Tibial artery (tissue), 4 donors: ENCODE data around the gene BTRC.

Source experiments
- DNase-seq, 2 donors: peaks; one replicate each; pipeline ENCODE4 v3.0.0-alpha.2; 2019
- H3K27ac ChIP-seq, 2 donors: fragments of 200-600 bp; sonication (generic) in 1 of 2; 1 replicate in 1 of 2; 2 replicates in 1 of 2; pipeline ENCODE4 v1.5.1; 2018 to 2019; ENCODE audit warnings: mild to moderate bottlenecking in 1 of 2
- H3K27me3 ChIP-seq, 2 donors: fragments of 200-600 bp; sonication (generic) in 1 of 2; one replicate each; pipeline versions ENCODE4 v1.5.1 to v1.6.0; 2016 to 2019
- H3K36me3 ChIP-seq, 3 donors: fragments of 200-600 bp; sonication (generic) in 2 of 3; one replicate each; pipeline ENCODE4 v1.5.1; 2016 to 2019; ENCODE audit warnings: mild to moderate bottlenecking in 2 of 3
- H3K4me1 ChIP-seq, 4 donors: fragments of 200-600 bp; sonication (generic) in 2 of 4; 1 replicate in 3 of 4; 2 replicates in 1 of 4; pipeline ENCODE4 v1.5.1; 2016 to 2019
- H3K4me3 ChIP-seq, 2 donors: fragments of 200-600 bp; sonication (generic) in 1 of 2; 1 replicate in 1 of 2; 2 replicates in 1 of 2; pipeline ENCODE4 v1.5.1; 2018 to 2019; ENCODE audit warnings: mild to moderate bottlenecking in 2 of 2
- H3K9me3 ChIP-seq, 3 donors: fragments of 200-600 bp; sonication (generic) in 1 of 3; one replicate each; pipeline ENCODE4 v1.5.1; 2016 to 2019
- intact Hi-C: fragments of 100-400 bp; cut with DNase I; formaldehyde crosslinking; loops from one replicate; pipeline ENCODE4 v1.15.0; 2023; ENCODE audit warnings: low total_unique reads
- TF ChIP-seq, protein P1 (sequence below), 2 experiments: fragments of 200-600 bp in 1 of 2; fragments of 450-650 bp in 1 of 2; IDR thresholded peaks; one replicate each; pipeline ENCODE4 v1.5.1; 2017 to 2019; ENCODE audit warnings: antibody characterized with exemption in 2 of 2, mild to moderate bottlenecking in 1 of 2, moderate library complexity in 1 of 2

The BTRC gene

DNA sequence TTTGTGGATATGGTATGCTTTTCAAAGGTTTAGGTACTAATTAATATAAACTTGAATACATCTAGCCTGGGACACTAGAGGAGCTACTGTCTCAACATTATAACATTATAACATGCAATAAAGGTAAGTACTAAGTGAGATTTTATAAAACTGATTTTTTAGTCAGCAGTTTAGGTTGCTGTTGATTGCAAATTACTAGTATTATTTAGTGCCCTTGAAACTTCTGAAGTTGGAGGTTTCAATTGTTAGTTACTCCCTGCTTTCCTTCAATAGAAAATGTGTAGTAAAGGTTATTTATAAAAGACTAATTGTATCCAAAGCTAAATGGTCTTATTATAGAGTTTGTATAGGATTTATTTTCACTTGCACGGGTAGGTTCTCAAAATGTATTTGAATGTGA lies 138.8 kb downstream of the BTRC start:
- Histone ChIP-seq H3K9me3 (no peaks in the 10 kb centered on the region), H3K27ac (no peak overlapping the region), H3K27me3 (no peaks in the 10 kb centered on the region), H3K36me3 (no peaks in the 10 kb centered on the region), H3K4me1 (no peaks in the 10 kb centered on the region), H3K4me3 (no peak overlapping the region)
- intact Hi-C loops: no loop called here
- TF ChIP-seq, protein P1, sequence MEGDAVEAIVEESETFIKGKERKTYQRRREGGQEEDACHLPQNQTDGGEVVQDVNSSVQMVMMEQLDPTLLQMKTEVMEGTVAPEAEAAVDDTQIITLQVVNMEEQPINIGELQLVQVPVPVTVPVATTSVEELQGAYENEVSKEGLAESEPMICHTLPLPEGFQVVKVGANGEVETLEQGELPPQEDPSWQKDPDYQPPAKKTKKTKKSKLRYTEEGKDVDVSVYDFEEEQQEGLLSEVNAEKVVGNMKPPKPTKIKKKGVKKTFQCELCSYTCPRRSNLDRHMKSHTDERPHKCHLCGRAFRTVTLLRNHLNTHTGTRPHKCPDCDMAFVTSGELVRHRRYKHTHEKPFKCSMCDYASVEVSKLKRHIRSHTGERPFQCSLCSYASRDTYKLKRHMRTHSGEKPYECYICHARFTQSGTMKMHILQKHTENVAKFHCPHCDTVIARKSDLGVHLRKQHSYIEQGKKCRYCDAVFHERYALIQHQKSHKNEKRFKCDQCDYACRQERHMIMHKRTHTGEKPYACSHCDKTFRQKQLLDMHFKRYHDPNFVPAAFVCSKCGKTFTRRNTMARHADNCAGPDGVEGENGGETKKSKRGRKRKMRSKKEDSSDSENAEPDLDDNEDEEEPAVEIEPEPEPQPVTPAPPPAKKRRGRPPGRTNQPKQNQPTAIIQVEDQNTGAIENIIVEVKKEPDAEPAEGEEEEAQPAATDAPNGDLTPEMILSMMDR (IDR thresholded peaks at IDR 0.05): no peak
- DNase-seq: no peak

DNA sequence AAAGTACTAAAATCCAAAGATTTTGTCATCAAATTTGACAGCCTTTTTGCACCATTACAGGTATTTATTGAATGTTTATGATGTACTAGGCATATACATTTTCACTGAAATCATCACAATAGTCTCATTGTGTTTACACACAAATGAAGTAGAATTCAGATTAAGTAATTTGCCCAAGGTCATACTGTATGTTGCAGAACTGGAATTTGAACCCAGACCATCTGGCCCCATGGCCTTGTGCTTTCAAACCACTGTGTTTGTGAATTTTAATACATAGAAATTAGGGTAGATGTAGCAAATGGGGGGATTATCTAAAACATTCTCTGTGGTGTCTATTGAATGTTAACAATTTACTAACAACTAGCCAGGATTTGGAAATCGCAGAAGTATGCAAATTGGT lies 139.3 kb downstream of the BTRC start:
- H3K27ac ChIP-seq: no peak overlapping the region
- no peaks in the 10 kb centered on the region for H3K36me3 ChIP-seq
- H3K4me1 ChIP-seq: no peaks in the 10 kb centered on the region
- TF ChIP-seq, protein P1 (IDR thresholded peaks at IDR 0.05): no peak
- no peaks in the 10 kb centered on the region for H3K9me3 ChIP-seq
- no peak overlapping the region for H3K4me3 ChIP-seq
- no peak for DNase-seq
- intact Hi-C loops: no loop called here
- no peaks in the 10 kb centered on the region for H3K27me3 ChIP-seq

DNA sequence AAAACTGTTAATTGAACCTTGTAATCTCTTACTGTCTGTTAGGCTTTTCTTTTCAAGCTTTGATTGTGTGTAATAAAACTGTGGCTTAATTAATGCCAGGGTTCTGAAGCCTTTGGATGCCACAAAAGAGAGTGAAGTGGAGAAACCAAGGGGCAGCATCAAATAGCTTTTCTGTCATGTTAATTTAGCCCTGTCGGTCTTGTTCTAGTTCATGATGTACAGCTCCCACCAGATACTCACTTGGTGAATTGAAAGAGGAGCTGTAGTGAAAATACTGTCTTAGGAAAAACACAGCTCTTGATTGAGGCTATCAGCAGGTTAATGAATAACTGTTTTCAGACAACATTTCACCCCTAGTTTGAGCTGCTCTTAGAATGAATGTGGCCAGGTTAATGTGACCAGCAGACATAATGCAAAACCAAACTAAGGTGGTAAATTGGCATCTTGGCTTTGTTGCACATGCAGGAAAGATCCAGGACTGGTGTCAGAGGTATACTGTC lies 139.9 kb downstream of the BTRC start:
- no peaks in the 10 kb centered on the region for H3K27me3 ChIP-seq
- TF ChIP-seq, protein P1 (IDR thresholded peaks at IDR 0.05): no peak
- no peaks in the 10 kb centered on the region for H3K36me3 ChIP-seq
- no peaks in the 10 kb centered on the region for H3K4me1 ChIP-seq
- H3K27ac ChIP-seq: no peak overlapping the region
- intact Hi-C loops: no loop called here
- DNase-seq: no peak
- no peak overlapping the region for H3K4me3 ChIP-seq
- H3K9me3 ChIP-seq: no peaks in the 10 kb centered on the region

DNA sequence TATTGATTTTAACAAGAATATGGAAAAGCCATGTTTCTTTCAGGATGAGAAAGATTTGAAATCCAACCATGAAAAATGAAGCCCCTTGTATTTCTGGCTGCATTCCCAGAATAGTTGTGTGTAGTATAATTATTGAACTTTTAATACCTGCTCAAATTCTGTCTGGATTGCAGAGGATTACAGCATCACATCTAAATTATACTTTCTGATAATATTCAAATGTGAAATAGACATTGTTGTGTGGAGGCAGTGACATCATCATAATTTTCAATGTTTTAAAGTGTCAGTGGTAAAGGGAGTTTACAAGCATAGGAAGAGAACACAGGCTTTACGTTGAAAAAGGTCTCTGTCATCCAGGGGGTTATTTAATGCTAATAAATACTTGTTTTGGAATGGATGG lies 140.7 kb downstream of the BTRC start:
- intact Hi-C loops: no loop called here
- DNase-seq: no peak
- H3K9me3 ChIP-seq: no peaks in the 10 kb centered on the region
- no peak overlapping the region for H3K27ac ChIP-seq
- TF ChIP-seq, protein P1 (IDR thresholded peaks at IDR 0.05): no peak
- no peaks in the 10 kb centered on the region for H3K36me3 ChIP-seq
- H3K4me1 ChIP-seq: no peaks in the 10 kb centered on the region
- no peak overlapping the region for H3K4me3 ChIP-seq
- no peaks in the 10 kb centered on the region for H3K27me3 ChIP-seq

DNA sequence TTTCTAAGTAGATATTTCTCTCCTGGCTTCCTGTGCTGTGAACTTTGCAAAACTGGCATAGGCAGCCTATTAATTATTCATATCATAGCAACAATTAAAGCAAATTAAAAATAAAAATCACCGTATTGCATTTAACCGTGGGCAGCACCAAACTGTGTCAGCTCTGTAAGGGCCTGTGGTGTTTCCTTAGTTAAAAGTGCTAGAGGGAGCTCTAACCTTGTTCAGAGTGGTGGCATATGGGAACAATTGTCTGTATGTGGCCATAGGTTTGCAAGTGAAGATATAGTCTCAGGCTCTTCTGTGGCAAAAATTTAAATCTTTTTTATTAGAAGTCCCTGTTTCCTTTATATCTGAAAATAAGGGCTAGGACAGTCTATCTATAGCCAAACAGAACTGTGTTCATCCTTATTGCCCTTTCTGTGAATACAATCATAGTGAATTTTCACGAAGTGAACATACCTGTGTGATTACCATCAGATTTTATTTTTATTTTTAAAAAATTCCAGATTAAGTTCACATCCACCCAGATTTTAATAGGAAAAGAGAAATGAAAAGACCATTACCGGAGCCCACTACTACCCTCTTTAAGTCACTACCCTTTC lies 141.5 kb downstream of the BTRC start:
- H3K4me3 ChIP-seq: no peak overlapping the region
- H3K9me3 ChIP-seq: no peaks in the 10 kb centered on the region
- no peaks in the 10 kb centered on the region for H3K36me3 ChIP-seq
- no peaks in the 10 kb centered on the region for H3K27me3 ChIP-seq
- intact Hi-C loops: no loop called here
- no peaks in the 10 kb centered on the region for H3K4me1 ChIP-seq
- DNase-seq: no peak
- TF ChIP-seq, protein P1 (IDR thresholded peaks at IDR 0.05): no peak
- H3K27ac ChIP-seq: no peak overlapping the region

DNA sequence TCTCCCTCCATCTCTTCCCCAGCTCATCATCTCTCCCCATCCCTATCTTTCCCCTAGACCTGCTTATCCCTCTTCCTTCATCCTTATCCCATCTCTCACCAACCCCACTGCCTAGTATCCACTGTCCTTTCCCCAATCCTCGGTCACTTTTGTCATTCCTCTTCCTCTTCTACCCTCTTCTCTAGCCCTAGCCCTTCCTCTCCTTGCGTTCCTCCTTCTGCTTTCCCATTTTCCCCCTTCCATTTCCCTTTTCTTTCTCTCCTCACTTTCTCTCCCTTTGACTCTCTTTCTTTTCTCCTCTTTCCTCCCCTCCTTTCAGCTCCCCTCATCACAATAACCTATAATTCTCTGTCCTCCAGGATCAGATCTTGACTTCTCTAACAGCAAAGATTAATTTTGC lies 150.5 kb downstream of the BTRC start:
- TF ChIP-seq, protein P1 (IDR thresholded peaks at IDR 0.05): no peak
- no peaks in the 10 kb centered on the region for H3K9me3 ChIP-seq
- no peaks in the 10 kb centered on the region for H3K27me3 ChIP-seq
- intact Hi-C loops: no loop called here
- no peak overlapping the region for H3K4me3 ChIP-seq
- H3K27ac ChIP-seq: no peak overlapping the region
- no peaks in the 10 kb centered on the region for H3K36me3 ChIP-seq
- no peak for DNase-seq
- no peaks in the 10 kb centered on the region for H3K4me1 ChIP-seq
